ENCODE measurements around the gene PEX3.
A peak's percentile ranks its signal among the peaks of the same experiment; 100 is the strongest.
"Not testable (repeated sequence)": the region's sequence is repeated elsewhere in the genome, so short reads cannot be mapped to it uniquely, and the experiment has no call there.

The PEX3 gene

GRCh38 chr6:143450453-143451371, at the start of gene PEX3, which contains the start of gene ADAT2:
PEX3 (plus strand) TSS chr6:143450805; CDS start chr6:143451043, 238 bp downstream.
ADAT2 (minus strand) TSS chr6:143450695; CDS start chr6:143450658, 37 bp downstream.
- DNase-seq: peak; percentile 83 to 87

- no peak for DNase-seq
Observed at GRCh38 chr6:143401068-143401446, 49.5 kb upstream of the PEX3 start.

- no peak for DNase-seq
Observed at GRCh38 chr6:143401636-143402370, 48.8 kb upstream of the PEX3 start.

- no peak for DNase-seq
Observed at GRCh38 chr6:143402721-143403336, 47.8 kb upstream of the PEX3 start.

- DNase-seq: no peak
Observed at GRCh38 chr6:143405373-143406154, 45.0 kb upstream of the PEX3 start.

GRCh38 chr6:143406673-143407072, 43.9 kb upstream of the PEX3 start:
- no peak for DNase-seq

- DNase-seq: no peak
Observed at GRCh38 chr6:143408151-143408786, 42.3 kb upstream of the PEX3 start.

- no peak for DNase-seq
Observed at GRCh38 chr6:143408787-143409162, 41.8 kb upstream of the PEX3 start.

- DNase-seq: no peak
Observed at GRCh38 chr6:143410859-143411270, 39.7 kb upstream of the PEX3 start.

- no peak for DNase-seq
Observed at GRCh38 chr6:143414769-143415168, 35.8 kb upstream of the PEX3 start.

- DNase-seq: no peak
Observed at GRCh38 chr6:143419526-143419925, 31.1 kb upstream of the PEX3 start.

- no peak for DNase-seq
Observed at GRCh38 chr6:143426026-143426425, 24.6 kb upstream of the PEX3 start.

GRCh38 chr6:143427109-143427817, 23.3 kb upstream of the PEX3 start:
- peak in 1 of 2 experiments; percentile 20 for DNase-seq

GRCh38 chr6:143429970-143430369, 20.6 kb upstream of the PEX3 start:
- DNase-seq: no peak

GRCh38 chr6:143431226-143431625, 19.4 kb upstream of the PEX3 start:
- DNase-seq: no peak

GRCh38 chr6:143432588-143432987, 18.0 kb upstream of the PEX3 start:
- no peak for DNase-seq

- DNase-seq: no peak
Observed at GRCh38 chr6:143441010-143441409, 9.6 kb upstream of the PEX3 start.

GRCh38 chr6:143441680-143442545, 8.7 kb upstream of the PEX3 start:
- DNase-seq: no peak

- no peak for DNase-seq
Observed at GRCh38 chr6:143443096-143443495, 7.5 kb upstream of the PEX3 start.

GRCh38 chr6:143447865-143448264, 2.7 kb upstream of the PEX3 start:
- not testable (repeated sequence) for DNase-seq

All from NCI-H187 (cell line).